Prostate gland (tissue), 2 donors: ENCODE results near the gene COQ2.

Source experiments
- CTCF ChIP-seq, 4 experiments: fragments of 200-600 bp in 2 of 4; fragments of 450-650 bp in 2 of 4; sonication (generic) in 2 of 4; IDR thresholded peaks; 1 replicate in 3 of 4; 2 replicates in 1 of 4; pipeline ENCODE4 v1.5.1; 2016 to 2019; ENCODE audit warnings: antibody characterized with exemption in 4 of 4, mild to moderate bottlenecking in 2 of 4, moderate library complexity in 2 of 4
- POLR2A ChIP-seq: fragments of 450-650 bp; IDR thresholded peaks from one replicate; pipeline ENCODE4 v1.6.1; 2016; ENCODE audit warnings: antibody characterized with exemption, mild to moderate bottlenecking
- POLR2AphosphoS5 ChIP-seq: sonication (generic); formaldehyde crosslinking; IDR thresholded peaks from one replicate; pipeline ENCODE4 v1.6.1; 2017; ENCODE audit warnings: antibody characterized with exemption

- no peak for TF ChIP-seq CTCF (IDR thresholded peaks at IDR 0.05)
- no peak for TF ChIP-seq POLR2AphosphoS5
- no peak for TF ChIP-seq POLR2A
Measured at GRCh38 chr4:83293305-83294046, 8.9 kb upstream of the COQ2 start.
